HG02798 (cell line): ENCODE results near the gene SLF2.

Experiments
- ATAC-seq: cut with Tn5 transposase; IDR thresholded peaks from one replicate; pipeline ENCODE4 v1.9.1; 2021; ENCODE audit warnings: mild to moderate bottlenecking; ENCODE audit not compliant: unreplicated experiment, poor library complexity

SLF2 gene

DNA sequence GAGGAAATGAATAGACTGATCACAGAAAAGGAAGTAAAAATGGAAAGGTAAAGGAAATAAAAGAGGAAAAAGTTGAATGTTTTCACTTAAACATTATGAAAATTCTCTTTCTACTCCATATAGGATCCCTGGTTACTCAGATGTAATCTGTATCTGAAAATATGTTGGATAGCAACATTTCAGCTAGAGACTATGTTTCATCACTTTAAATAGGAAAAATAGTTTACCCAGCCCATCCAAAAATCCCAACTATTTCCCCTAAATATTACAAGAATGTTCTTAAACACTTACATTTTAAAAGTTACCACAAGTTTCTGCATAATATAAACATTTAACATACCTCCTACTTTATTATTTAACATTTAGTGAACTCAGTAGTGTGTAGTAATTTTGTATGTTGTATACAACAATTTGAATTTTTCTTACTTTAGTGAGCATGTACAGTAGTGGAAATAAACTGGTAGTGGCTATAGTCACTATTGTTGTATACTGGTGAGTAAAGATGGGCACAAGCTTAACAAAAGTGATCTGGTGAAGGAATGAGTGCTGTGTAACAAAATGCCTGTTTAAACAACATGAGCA lies 27.1 kb downstream of the SLF2 start:
- no peak for ATAC-seq

DNA sequence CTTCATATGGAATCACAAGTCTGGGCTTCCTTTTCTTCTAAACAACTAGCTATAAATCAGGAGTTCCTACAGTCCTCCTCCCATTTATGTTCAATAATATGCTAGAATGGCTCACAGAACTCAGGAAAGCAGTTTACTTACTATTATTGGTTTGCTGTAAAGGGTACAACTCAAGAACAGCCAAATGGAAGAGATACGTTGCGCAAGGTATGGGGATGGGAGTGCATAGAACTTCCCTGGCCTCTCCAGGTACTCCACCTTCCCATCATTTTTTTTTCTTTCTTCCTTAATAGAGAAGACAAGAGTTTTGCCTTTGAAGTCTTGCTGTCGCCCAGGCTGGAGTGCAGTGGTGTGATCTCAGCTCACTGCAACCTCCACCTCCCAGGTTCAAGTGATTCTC lies 29.5 kb downstream of the SLF2 start:
- no peak for ATAC-seq

DNA sequence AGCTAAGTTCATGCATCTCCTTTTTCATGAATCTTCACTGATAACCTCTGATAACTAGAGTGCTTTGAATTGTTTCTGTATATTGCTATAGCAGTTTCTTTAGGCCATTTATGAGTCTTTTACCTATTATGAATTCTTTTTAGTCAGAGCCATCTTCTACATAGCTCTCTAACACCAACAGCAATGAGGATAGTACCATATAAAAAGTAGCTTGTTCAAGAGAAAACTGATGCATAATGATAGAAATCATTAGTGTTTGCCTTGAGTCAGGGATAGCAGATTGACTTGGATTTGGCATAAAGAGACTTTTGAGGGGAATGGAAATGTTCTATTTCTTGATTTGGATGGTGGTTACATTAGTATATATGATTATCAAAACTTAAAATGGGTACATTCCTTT lies 30.7 kb downstream of the SLF2 start:
- ATAC-seq: no peak

GRCh38 chr10:100945754-100946153 lies 33.0 kb downstream of the SLF2 start:
- no peak for ATAC-seq

- no peak for ATAC-seq
Measured at GRCh38 chr10:100948916-100949315, 36.2 kb downstream of the SLF2 start.

DNA sequence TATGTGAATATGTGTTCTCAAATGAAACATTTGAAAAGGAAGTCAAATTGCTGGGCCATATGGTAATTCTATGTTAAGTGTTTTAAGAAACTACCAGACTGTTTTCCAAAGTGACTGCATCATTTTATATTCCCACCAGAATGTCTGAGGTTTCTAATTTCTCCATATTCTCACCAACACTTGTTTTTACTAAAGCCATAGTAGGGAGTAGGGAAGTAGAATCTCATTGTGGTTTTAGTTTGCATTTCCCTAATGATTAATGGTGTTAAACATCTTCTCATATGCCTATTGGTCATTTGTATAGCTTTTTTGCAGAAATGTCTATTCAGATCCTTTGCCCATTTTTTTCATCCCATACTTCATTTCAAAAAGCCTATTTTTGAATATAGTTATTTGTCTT lies 47.5 kb downstream of the SLF2 start:
- no peak for ATAC-seq

- no peak for ATAC-seq
Measured at GRCh38 chr10:100962351-100963080, 49.8 kb downstream of the SLF2 start.

DNA sequence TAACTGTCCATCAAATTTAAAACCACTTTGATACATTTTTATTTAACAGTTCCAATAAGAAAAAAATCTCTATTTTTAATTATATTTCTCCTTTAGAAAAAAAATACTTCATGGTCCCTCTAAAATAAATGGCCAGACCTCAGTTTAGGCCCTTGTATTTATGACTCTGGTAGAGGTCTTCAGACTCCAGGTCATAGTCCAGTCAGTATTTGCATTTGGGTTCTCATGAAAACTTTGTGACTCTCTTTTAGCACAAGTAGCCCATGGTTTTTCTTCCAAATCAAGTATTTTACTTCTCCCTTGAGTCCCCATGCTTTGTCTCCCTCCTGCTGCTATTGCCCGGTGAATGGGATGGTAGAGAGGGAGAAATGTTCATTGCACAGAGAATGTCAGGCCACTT lies 51.1 kb downstream of the SLF2 start:
- ATAC-seq: no peak

DNA sequence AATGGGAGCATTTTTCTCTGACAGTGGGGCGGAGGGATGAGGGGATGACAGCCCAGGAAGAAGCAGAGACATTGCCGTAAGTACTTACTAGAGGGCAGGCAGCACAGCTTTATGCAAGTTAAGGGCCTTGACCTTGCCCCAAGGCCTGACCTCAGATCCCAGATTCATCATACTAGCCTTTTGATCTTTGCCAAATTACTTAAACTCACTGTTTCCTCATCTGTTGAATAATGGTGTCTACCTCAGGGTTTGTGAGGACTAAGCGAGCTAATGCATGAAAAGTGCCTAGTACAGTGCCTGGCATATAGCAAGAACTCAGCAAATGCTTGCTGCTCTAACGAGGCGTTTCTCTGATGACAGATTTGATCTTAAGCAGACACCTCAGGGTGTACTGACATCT lies 53.1 kb downstream of the SLF2 start:
- no peak for ATAC-seq

- ATAC-seq: no peak
Measured at GRCh38 chr10:100966887-100967286, 54.1 kb downstream of the SLF2 start.

GRCh38 chr10:100967332-100967731 lies 54.6 kb downstream of the SLF2 start:
- no peak for ATAC-seq

DNA sequence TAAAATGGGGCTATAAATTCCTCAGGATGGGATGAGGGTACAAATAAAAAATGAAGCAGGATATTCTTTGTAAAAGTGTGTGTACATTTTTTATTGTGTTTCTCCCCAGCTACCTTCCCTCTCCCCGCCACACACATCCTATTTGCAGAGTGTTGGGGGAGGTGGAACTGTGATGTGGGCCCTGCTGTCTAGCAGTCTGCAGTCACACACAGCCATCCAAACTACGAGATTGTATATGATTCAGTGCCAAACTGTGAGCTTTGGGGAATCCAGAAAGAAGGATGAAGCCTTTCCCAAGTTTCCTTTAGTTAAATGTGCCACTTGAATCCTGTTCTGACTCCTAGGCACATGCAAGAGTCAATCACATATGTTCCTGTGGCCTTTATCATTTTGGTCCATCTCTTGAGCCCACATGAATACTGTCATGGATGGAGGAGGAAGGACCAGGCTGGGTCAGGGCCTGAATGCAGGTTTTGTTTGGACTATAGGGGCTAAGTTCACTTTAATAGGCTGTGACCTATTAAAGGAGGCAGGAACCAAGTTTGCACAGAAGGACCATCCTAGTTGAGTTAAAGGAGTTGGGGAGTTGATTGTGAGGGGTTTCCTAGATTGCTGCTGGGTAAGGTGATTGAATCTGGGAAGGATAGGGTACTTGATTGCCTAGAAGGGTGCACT lies 55.4 kb downstream of the SLF2 start:
- no peak for ATAC-seq

DNA sequence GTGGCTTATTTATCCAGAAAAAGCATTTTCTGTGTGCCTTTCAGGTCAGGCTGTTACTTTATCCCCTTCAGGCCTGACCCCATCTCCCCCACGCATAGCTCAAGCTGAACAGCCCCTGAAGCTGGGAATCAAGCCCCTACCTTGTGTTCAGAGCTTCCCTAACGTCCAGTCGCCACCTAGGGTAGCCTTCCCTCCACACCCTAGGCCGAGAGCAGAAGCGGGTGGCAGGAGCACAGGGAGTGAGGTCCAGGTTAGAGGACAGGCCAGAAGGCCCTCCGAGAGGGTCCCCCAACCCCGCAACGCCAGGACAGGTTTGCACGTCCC lies 56.1 kb downstream of the SLF2 start:
- ATAC-seq: no peak

- peak; percentile 59 for ATAC-seq
Measured at GRCh38 chr10:100969187-100970075, 56.7 kb downstream of the SLF2 start, which contains the start of gene SEMA4G. SEMA4G (plus strand) TSS chr10:100969504; CDS start chr10:100972913, 3,409 bp downstream.

- ATAC-seq: no peak
Measured at GRCh38 chr10:100970076-100970913, 57.5 kb downstream of the SLF2 start.

- ATAC-seq: no peak
Measured at GRCh38 chr10:100970914-100971811, 58.4 kb downstream of the SLF2 start.

DNA sequence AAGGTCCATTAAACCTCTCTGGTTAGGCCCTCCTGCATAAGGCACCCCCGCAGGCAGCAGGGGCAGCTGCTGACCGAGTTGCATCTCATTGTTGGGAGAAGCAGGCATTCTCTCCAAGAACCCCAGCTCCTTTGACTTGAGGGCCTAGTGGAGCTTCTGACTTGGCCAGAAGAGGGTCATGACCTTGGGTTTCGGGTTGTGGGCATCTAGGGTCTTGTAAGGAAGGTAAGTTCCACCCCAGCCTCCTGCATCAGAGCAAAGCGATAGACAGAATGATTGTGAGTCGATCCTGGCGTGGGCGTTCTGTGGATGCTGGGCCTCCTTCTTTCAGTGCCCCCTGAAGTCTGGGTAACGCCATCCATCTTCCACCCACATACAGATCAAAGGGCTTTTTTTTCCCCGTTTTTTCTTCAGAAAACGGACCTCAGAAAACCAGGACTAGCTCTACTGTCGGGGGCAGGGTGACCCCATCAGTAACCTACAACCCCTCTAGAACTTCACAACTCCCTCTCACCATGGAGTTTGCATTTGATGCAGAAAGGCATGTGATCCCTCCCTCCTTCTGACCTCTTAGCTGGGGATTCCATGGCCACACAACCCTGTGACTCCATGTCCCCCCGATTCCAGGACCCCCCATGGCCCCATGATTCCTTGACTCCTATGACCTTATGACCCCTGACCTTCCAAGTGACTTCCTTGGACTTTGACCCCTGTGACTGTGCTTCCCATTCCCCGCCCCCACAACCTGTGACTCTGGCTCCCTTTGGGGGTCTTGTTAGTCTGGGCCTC lies 59.5 kb downstream of the SLF2 start:
- ATAC-seq: no peak

DNA sequence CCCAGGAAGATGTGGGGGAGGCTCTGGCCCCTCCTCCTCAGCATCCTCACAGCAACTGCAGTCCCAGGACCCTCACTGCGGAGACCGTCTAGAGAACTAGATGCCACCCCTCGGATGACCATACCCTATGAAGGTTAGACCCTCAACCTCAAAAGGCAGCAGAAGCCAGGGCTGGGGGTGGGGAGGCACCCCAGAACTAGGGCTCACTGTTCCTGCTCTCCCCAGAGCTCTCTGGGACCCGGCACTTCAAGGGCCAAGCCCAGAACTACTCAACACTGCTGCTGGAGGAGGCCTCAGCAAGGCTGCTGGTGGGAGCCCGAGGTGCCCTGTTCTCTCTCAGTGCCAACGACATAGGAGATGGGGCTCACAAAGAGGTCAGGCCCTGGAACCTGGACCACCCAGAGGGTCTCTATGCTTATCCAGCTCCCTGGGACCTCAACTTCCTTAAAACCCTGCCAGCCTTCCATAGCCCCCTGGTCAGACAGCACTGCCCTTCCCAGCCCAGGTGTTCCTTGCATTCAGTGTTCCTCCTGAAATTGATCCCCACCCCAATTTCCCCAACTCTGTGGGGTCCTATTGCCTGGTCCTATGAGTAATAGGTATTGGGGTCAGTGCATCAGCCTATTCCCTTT lies 60.3 kb downstream of the SLF2 start:
- no peak for ATAC-seq
